ENCODE measurements around the gene CEP192.

DNA sequence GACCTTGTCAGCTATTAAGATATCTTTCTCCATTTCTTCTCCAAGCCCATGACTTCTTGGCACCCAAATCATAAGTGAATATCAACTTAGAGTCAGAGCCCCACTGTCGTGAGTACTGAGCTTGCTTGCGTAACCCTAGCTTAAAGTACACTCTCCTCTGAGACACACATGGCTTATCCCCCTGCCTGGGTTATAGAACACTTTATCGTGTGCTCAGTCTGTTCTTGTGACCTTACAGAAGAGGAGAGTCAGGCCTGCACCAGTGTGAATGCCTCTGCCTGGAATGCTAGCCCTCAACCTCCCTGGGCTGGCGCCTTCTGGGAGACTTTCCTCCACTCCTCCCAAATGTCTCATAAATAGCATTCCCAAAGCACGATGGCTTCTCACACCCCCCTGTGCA lies 79.3 kb downstream of the CEP192 start:
- TF ChIP-seq, protein P1, sequence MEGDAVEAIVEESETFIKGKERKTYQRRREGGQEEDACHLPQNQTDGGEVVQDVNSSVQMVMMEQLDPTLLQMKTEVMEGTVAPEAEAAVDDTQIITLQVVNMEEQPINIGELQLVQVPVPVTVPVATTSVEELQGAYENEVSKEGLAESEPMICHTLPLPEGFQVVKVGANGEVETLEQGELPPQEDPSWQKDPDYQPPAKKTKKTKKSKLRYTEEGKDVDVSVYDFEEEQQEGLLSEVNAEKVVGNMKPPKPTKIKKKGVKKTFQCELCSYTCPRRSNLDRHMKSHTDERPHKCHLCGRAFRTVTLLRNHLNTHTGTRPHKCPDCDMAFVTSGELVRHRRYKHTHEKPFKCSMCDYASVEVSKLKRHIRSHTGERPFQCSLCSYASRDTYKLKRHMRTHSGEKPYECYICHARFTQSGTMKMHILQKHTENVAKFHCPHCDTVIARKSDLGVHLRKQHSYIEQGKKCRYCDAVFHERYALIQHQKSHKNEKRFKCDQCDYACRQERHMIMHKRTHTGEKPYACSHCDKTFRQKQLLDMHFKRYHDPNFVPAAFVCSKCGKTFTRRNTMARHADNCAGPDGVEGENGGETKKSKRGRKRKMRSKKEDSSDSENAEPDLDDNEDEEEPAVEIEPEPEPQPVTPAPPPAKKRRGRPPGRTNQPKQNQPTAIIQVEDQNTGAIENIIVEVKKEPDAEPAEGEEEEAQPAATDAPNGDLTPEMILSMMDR (conservative IDR thresholded peaks at IDR 0.05 in 1 of 2, IDR thresholded peaks at IDR 0.05 in 1 of 2; ENCODE audit: extremely low read depth in 1 of 2, insufficient read depth in 1 of 2, low read depth in 1 of 2, low read length in 2 of 2), result no peak
- TF ChIP-seq EZH2 (IDR thresholded peaks at IDR 0.05; ENCODE audit: borderline replicate concordance, low read length), result no peak

Measured in mammary epithelial cell (primary cell).